ENCODE measurements around the gene L3MBTL2. TPM values are rescaled to one million over a fixed set of nuclear protein-coding genes. Genes with fewer than 3 reads are reported as not detected.
"Not testable (repeated sequence)": the region's sequence is repeated elsewhere in the genome, so short reads cannot be mapped to it uniquely, and the experiment has no call there.

Gene L3MBTL2
- total RNA-seq, 4 donors from 2014 or later: 8.9 to 19.1 (median 16.0) TPM

- DNase-seq (ENCODE audit: low spot score): no peak
- ATAC-seq (ENCODE audit: low FRiP score): no peak
- TF ChIP-seq CTCF (IDR thresholded peaks at IDR 0.05): no peak
Measured at GRCh38 chr22:41249442-41249841, 44.3 kb downstream of the L3MBTL2 start.

- TF ChIP-seq CTCF (IDR thresholded peaks at IDR 0.05): no peak
- DNase-seq (ENCODE audit: low spot score): no peak
- no peak for ATAC-seq (ENCODE audit: low FRiP score)
Measured at GRCh38 chr22:41250127-41250526, 45.0 kb downstream of the L3MBTL2 start.

GRCh38 chr22:41252365-41252764, 47.3 kb downstream of the L3MBTL2 start:
- ATAC-seq (ENCODE audit: low FRiP score): no peak
- DNase-seq (ENCODE audit: low spot score): no peak

GRCh38 chr22:41254230-41254629, 49.1 kb downstream of the L3MBTL2 start:
- DNase-seq (ENCODE audit: low spot score): no peak
- no peak for ATAC-seq (ENCODE audit: low FRiP score)
- TF ChIP-seq CTCF (IDR thresholded peaks at IDR 0.05): no peak

More at GRCh38 chr22:41252365-41252764, 47.3 kb downstream of the L3MBTL2 start:
- TF ChIP-seq CTCF (IDR thresholded peaks at IDR 0.05): no peak

GRCh38 chr22:41256254-41257253, 51.4 kb downstream of the L3MBTL2 start:
- DNase-seq (ENCODE audit: low spot score) (no peak), ATAC-seq (ENCODE audit: low FRiP score) (no peak)

DNA sequence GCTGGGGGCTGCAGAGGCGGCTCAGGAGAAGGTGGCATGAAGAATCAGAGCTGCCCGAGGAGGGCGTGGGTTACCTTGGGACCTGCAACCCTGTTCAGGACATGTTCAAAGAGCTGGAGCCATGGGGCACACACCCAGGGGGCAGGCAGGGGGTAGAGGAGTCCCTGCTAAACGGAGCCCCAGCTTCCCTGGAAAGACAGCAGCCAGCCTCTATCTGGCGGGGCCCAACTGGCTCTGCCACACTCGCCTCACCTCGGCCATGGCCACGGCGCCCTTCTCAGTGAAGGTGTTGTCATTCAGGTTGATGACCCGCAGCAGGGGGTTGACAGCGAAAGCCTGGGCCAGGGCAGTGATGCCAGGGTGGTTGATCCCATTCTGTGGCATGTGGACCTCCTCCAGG, 52.6 kb downstream of the L3MBTL2 start:
- ATAC-seq (ENCODE audit: low FRiP score) (no peak), DNase-seq (ENCODE audit: low spot score) (no peak)
- TF ChIP-seq CTCF (IDR thresholded peaks at IDR 0.05): no peak

More at GRCh38 chr22:41256254-41257253, 51.4 kb downstream of the L3MBTL2 start:
- TF ChIP-seq CTCF (IDR thresholded peaks at IDR 0.05): no peak

GRCh38 chr22:41259756-41260155, 54.6 kb downstream of the L3MBTL2 start:
- not testable (repeated sequence) for ATAC-seq (ENCODE audit: low FRiP score); DNase-seq (ENCODE audit: low spot score)

All from omental fat pad (tissue), 4 donors.